ENCODE data around the gene MPDZ.

GRCh38 chr9:13189362-13189761 lies 90.1 kb downstream of the MPDZ start:
- no peak for TF ChIP-seq POLR2AphosphoS5 (IDR thresholded peaks at IDR 0.05; ENCODE audit: low read depth)
- no peak for TF ChIP-seq CTCF (IDR thresholded peaks at IDR 0.05; ENCODE audit: insufficient read depth, low read length)

Data from HL-60 (cell line).